GM21723 (cell line): ENCODE results near the gene ZNF423.

Experiments
- ATAC-seq: cut with Tn5 transposase; IDR thresholded peaks from one replicate; pipeline ENCODE4 v1.9.1; 2021; ENCODE audit warnings: mild to moderate bottlenecking, moderate library complexity; ENCODE audit not compliant: unreplicated experiment

Gene ZNF423

GRCh38 chr16:49755313-49755620 is 100.6 kb downstream of the ZNF423 start:
- no peak for ATAC-seq

- ATAC-seq, result no peak
These were observed 101.2 kb downstream of the ZNF423 start for GRCh38 chr16:49754495-49755312.

GRCh38 chr16:49750341-49751000 is 105.4 kb downstream of the ZNF423 start:
- no peak for ATAC-seq

GRCh38 chr16:49749816-49750215 is 106.1 kb downstream of the ZNF423 start:
- ATAC-seq, result no peak

GRCh38 chr16:49748322-49748721 is 107.6 kb downstream of the ZNF423 start:
- ATAC-seq, result no peak

- no peak for ATAC-seq
These were observed 108.3 kb downstream of the ZNF423 start for GRCh38 chr16:49747654-49748053.

GRCh38 chr16:49746545-49746944 is 109.4 kb downstream of the ZNF423 start:
- ATAC-seq, result no peak

GRCh38 chr16:49745311-49745747 is 110.6 kb downstream of the ZNF423 start:
- no peak for ATAC-seq

GRCh38 chr16:49744244-49745220 is 111.4 kb downstream of the ZNF423 start:
- no peak for ATAC-seq

GRCh38 chr16:49743658-49744057 is 112.3 kb downstream of the ZNF423 start:
- ATAC-seq, result no peak

GRCh38 chr16:49743203-49743464 is 112.8 kb downstream of the ZNF423 start:
- ATAC-seq, result no peak

- no peak for ATAC-seq
These were observed 113.3 kb downstream of the ZNF423 start for GRCh38 chr16:49742428-49743202.

GRCh38 chr16:49740256-49740655 is 115.7 kb downstream of the ZNF423 start:
- ATAC-seq, result no peak

GRCh38 chr16:49739381-49739780 is 116.5 kb downstream of the ZNF423 start:
- no peak for ATAC-seq

GRCh38 chr16:49738832-49739231 is 117.1 kb downstream of the ZNF423 start:
- ATAC-seq, result no peak

- no peak for ATAC-seq
These were observed 117.9 kb downstream of the ZNF423 start for GRCh38 chr16:49738001-49738400.

GRCh38 chr16:49737541-49737940 is 118.4 kb downstream of the ZNF423 start:
- ATAC-seq, result no peak

GRCh38 chr16:49734331-49734730 is 121.6 kb downstream of the ZNF423 start:
- no peak for ATAC-seq

GRCh38 chr16:49733313-49734009 is 122.5 kb downstream of the ZNF423 start:
- no peak for ATAC-seq

- no peak for ATAC-seq
These were observed 124.0 kb downstream of the ZNF423 start for GRCh38 chr16:49731911-49732310.
